Activated CD8-positive, alpha-beta memory T cell treated with anti-CD3 and anti-CD28 coated beads, Interleukin-2, amount 50 U/mL, for 24 hours (primary cell): ENCODE measurements around the gene HOXB1.
"Not testable (repeated sequence)": the region's sequence is repeated elsewhere in the genome, so short reads cannot be mapped to it uniquely, and the experiment has no call there.

Experiments used
- DNase-seq: peaks from one replicate; pipeline ENCODE4 v3.0.0-alpha.2; 2020; ENCODE audit errors: extremely low read depth

HOXB1 gene

DNA sequence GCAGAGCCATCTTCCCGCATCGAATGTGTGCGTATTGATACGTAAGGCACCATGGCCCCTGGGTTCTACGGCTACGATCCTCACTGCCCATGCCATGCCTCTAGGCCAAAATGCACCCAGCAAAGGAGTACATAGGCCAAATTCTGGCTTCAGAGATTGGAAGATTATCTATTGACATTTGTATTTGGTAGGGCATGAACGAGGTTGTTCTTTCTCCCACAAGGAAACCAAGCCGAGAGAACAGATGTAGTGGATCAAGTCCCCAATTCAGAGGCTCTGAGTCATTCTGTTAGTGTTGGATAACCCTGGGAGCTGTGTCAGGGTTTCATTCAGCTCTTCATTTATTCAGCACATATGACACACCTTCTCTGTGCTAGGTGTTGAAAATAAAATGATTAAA, 36.5 kb downstream of the HOXB1 start:
- no peak for DNase-seq

DNA sequence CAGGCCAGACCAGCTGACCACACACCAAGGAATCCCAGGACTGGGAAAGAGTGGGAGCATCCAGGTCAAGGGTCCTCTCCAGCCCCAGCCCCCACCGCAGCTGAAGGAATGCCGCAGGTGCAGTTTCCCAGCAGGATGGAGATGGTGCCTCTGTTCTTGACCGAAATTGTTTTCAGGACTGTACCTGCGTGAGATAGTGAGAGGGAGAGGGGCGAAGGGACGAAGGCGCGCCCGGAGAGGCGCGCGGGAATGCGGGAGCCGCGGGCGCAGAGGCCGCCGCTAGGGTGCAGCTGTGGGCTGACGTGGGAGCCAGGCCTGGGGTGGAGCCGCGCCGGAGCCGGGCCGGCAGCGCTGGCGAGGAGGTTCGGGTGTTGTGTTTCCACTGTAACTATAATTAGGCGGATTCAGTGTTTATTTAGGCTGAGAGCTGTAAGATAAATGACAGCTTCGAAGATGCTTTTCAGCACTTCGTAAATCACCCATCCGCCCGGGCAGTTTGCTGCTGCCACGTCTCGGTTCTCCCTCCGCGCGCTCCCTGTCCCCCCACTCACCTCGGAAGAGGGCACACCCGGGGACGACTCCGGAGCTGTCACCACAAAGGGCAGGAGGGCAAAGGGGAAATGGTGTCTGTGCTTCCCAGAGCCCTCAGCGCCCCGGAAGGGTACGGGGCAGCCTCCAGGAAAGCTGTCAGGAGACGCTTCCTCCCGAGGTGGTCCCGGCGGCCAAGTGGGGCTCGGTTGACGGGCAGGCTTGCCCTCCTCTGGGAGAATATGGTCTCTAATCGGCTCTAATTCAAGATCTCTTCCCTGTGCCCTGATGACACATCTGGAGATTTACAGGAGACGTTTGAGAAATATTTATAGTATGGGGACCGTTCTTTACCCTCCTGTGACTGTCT, 38.2 kb downstream of the HOXB1 start:
- no peak for DNase-seq

DNA sequence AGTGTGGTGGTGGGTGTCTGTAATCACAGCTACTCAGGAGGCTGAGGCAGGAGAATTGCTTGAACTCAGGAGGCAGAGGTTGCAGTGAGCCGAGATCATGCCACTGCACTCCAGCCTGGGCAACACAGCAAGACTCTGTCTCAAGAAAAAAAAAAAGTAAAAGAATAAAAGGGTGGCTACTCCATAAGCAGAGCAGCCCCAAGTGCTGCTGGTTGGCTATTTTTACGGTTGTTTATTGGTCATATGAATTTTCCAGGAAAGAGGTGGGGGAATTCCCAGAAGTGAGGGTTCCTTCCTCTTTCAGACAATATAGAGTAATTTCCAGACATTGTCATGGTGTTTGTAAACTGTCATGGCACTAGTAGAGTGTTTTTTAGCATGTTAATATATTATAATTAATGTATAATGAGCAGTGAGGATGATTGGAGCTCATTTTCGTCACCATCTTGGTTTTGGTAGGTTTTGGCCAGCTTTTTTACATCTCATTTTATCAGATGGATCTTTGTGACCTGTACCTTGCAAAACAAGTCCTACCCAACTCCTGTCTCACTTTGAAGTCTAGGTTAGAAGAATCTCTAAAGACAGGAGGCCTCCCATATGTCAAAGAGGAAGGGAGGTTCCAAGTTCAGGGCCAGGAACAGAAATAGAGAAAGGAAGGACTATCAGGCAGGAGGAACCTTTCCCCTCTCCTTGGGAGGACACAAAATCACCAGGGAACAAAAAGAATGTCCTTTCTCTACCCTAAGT, 39.1 kb downstream of the HOXB1 start:
- DNase-seq, result no peak

DNA sequence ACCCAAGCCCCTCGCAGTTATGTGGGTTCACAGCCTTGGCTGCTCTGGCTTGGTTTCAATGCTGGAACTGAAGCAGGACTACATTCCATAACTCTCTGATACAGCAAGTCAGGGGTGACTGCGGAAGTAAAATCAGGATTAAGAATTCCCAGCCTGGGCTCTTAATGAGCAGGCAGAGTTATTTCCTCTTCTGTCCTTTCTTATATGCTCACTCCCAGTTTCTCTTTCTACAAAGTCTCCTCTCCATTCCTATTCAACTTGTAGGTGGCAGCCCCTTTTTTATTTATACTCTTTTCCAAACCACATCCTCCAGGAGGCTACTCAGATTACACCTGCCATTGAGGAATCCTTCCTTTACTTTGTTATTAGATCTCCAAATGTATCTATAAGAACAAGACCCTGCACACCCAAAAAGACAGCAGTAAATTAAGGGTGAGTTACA, 40.3 kb downstream of the HOXB1 start:
- DNase-seq, result no peak

DNA sequence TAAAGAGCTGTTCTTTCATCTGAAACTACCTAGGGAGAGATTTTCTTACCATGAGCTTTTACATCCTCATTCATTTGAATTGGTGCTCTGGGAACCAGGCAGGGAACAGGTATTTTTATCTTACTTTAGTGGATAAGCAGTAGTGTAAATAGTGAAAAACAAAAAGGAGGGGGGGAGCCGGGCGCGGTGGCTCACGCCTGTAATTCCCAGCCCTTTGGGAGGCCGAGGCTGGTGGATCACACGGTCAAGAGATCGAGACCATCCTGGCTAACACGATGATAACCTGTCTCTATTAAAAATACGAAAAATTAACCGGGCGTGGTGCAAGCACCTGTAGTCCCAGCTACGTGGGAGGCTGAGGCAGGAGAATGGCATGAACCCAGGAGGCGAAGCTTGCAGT, 41.0 kb downstream of the HOXB1 start:
- no peak for DNase-seq

DNA sequence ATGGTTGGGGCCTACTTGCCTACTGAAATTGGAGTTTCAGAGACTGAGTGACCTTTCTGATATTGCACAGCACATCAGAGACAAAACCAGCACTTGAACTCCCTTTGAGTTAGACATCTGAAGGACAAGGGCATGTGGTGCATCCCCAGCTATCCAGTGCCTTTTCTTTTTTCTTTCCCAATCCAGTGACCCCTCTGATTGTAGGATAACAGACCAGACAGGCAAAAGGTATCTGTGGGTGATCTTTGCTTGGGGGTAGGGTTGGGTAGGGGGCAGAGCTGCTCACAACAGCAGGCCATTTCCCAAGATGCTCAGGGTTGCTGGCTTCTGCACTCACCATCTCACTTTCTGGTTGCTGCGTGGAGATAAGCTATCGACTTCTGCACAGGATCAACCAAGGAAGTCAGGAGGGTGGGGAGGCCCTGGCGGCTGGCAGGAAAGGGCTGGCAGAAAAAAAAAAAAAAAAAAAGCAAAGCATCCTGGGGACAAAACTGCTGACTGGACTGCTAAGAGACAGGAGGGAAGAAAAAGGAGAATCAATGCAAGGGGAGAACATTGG, 42.2 kb downstream of the HOXB1 start:
- DNase-seq, result no peak

DNA sequence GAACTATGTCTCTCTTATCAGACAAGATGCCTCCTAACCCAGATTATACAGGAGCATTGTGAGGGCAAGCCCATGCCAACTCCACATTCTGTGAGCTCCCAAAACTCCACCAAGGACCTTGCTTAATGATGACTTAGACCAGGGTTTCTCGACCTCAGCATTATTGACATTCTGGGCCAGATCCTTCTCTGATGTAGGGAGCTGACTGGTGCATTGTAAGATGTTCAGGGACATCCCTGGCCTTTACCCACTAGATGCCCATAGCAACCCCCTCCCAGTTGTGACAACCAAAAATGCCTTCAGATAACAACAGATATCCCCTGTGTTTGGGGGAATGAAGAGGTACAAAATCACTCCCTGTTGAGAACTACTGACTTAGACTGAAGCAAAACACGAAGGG, 43.6 kb downstream of the HOXB1 start:
- no peak for DNase-seq

DNA sequence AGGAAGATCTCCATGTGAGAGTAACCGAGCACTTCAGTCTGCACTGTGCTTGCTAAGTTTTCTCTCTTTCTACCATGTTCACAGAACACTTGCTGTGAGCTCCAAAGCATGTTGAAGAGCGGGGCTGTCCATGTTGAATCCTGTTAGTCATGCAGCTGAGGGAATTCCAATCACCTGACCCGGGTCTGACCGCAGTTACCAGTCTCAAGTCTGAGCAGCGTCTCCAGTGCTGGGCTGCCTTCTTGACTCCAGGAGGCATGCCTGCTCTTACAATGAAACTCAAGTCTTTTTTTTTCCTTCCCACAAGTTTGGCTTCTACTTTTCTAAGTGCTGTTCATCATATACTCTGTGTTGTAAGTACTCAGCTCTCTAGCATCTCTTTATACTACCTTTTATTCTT, 44.3 kb downstream of the HOXB1 start:
- no peak for DNase-seq

DNA sequence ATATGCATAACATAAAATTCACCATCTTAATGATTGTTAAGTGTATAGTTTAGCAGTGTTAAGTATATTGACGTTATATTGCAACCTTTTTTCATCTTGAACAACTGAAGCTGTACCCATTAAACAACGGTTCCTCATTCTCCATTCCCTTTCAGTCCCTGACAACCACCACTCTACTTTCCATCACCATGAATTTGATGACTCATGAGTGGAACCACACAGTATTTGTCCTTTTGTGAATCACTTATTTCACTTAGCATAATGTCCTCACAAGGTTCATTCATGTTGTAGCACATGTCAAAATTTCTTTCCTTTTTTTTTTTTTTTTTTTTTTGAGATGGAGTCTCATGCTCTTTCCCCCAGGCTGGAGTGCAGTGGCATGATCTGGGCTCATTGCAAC, 46.0 kb downstream of the HOXB1 start:
- no peak for DNase-seq

DNA sequence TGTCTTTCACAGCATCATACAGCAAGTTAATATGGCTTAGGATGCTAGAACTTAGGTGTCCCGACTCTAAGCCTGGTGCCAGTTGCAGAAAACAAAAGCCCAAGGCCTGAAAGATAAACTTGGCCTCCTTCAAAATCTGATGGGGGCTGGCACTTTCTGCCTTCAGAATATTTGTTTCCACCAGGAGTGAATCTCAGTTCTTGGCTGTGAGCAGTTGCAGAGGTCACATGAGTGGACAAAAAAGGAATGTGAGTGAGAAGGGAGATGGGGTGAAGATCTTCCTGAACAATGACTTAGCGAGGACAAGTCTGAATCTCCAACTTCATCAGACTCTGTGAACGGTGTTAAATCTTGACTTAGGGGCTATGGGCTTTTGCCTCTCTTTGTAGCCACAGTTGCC, 46.6 kb downstream of the HOXB1 start:
- DNase-seq, result no peak

DNA sequence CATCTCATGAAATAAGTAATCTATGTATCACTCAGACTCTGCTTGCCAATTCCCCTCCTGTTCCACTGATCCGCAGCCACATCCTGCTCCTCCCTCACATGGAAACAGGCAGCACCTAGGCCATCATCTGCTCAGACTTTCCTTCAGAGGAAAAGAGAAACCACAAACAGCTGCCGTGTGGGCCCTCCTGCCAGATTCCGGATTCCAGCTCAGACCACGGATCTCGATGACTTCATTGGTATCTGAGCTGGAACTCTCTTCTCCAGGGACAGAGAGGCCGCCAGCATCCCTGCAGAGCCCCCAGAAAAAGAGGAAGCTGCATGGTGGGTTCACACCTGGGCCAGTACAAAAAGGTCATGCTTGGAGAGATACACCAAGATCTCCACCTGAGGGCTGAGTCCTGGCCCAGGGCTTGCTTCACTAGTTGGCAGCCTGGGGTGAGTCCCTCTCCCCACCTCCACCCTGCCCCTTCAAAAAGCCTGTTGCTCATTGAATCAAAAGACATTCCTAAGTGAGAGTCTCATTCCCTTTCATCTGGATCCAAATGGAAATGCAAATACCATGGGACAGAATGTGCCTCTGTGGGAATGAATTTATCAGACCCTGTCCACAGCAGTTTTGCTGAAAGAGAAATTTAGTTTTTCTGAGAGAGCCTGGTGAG, 47.2 kb downstream of the HOXB1 start:
- no peak for DNase-seq

DNA sequence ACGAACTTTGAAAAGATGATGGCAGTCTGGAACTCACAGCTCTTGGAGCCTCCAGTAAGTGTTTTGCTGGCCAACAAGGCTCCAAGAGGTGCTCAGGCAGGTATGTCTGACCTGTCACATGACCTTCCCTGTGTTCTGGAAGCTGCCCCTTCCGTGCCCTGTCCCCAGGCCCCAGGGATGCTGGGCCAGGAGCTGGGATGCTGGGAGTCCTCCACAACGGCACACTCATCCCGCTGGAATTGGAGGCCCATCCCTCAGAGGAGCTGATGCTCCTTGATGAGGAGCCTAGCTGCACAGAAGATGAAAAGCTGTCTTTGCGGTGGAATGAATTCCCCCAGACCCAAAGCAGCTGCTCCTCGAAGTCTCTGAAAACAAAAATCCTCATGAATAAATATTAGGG, 47.8 kb downstream of the HOXB1 start:
- no peak for DNase-seq

DNA sequence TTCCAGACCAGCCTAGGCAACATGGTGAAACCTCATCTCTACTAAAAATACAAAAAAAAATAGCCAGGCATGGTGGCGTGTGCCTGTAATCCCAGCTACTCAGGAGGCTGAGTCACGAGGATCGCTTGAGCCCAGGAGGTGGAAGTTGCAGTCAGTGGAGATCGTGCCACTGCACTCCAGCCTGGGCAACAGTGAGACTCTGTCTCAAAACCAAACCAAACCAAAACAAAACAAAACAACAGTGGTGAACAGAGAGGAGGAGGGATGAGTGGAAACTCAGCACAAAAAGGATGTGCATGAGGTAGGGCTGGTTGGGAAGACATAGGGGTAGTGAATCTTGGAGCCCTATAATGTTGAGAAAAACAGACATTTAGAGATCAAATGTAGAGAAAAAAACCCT, 48.5 kb downstream of the HOXB1 start:
- not testable (repeated sequence) for DNase-seq

DNA sequence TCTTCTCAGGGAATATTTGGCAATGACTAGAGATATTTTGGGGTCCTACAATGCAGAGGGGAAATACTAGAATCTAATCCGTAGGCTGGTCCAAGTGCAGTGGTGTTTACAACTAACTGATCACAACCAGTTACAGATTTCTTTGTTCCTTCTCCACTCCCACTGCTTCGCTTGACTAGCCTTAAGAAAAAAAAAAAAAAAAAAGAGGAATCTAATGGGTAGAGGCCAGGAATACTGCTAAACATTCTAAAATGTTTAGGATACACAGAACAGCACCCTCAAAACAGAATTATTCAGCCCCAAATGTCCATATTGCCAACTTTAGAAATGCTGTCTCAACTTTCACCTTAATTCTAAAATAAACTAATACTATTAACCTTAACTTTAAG, 51.8 kb downstream of the HOXB1 start:
- no peak for DNase-seq
